MCF 10A (cell line): ENCODE data around the gene KRT85. TPM values are rescaled to one million over a fixed set of nuclear protein-coding genes. Genes with fewer than 3 reads are reported as not detected.

ENCODE experiments used
- BruUV-seq: library from RNA; stranded (reverse); fragments of 400-500 nt; replicated peaks from 2 replicates; lab custom pipeline; 2021; lab: Mats Ljungman, UMichigan
- CTCF ChIA-PET: fragments of 300-600 bp; sonication (Branson Sonifier 250); formaldehyde crosslinking; extraction: SDS; loops from one replicate; lab custom pipeline; 2021; ENCODE audit warnings: antibody characterized with exemption, inconsistent platforms; lab: Yijun Ruan, JAX
- POLR2A ChIA-PET: fragments of 300-600, 350-650 bp; sonication (Branson Sonifier 250); formaldehyde crosslinking; extraction: SDS; loops from one replicate; lab custom pipeline; 2020; ENCODE audit warnings: antibody characterized with exemption, inconsistent platforms; lab: Yijun Ruan, JAX
- DNase-seq: peaks from one replicate; pipeline ENCODE4 v3.0.0-alpha.2; 2018; ENCODE audit not compliant: unreplicated experiment
- H3K27ac Mint-ChIP-seq: one replicate; pipeline ENCODE4 v1.8.0; 2022; ENCODE audit warnings: mild to moderate bottlenecking, low read depth, mixed read lengths; ENCODE audit not compliant: unreplicated experiment
- H3K27me3 Mint-ChIP-seq: one replicate; pipeline ENCODE4 v1.8.0; 2022; ENCODE audit warnings: mixed read lengths; ENCODE audit not compliant: insufficient read depth, unreplicated experiment
- H3K36me3 Mint-ChIP-seq: one replicate; pipeline ENCODE4 v1.8.0; 2022; ENCODE audit warnings: mild to moderate bottlenecking, moderate library complexity, mixed read lengths; ENCODE audit not compliant: insufficient read depth, unreplicated experiment
- H3K4me1 Mint-ChIP-seq: one replicate; pipeline ENCODE4 v1.8.0; 2022; ENCODE audit warnings: mixed read lengths; ENCODE audit not compliant: insufficient read depth, unreplicated experiment
- H3K4me3 Mint-ChIP-seq: one replicate; pipeline ENCODE4 v1.8.0; 2022; ENCODE audit warnings: mild to moderate bottlenecking, moderate library complexity, mixed read lengths; ENCODE audit not compliant: unreplicated experiment
- H3K9me3 Mint-ChIP-seq: one replicate; pipeline ENCODE4 v1.8.0; 2022; ENCODE audit warnings: mixed read lengths; ENCODE audit not compliant: unreplicated experiment
- intact Hi-C: fragments of 100-400 bp; cut with micrococcal nuclease; formaldehyde crosslinking; loops from 2 replicates; pipeline ENCODE4 v1.14.1; 2022
- total RNA-seq: library from RNA; stranded (reverse); gene quantifications from 2 replicates; pipeline ENCODE4 v1.2.3, GENCODE V29; 2022
- TF ChIP-seq, protein P1 (sequence below): fragments of 200-600 bp; IDR thresholded peaks from one replicate; pipeline ENCODE4 v1.8.0; 2022; ENCODE audit warnings: antibody characterized with exemption, mild to moderate bottlenecking; ENCODE audit not compliant: unreplicated experiment

Gene KRT85
- total RNA-seq, 1 experiment from 2014 or later: 0.23 TPM

DNA sequence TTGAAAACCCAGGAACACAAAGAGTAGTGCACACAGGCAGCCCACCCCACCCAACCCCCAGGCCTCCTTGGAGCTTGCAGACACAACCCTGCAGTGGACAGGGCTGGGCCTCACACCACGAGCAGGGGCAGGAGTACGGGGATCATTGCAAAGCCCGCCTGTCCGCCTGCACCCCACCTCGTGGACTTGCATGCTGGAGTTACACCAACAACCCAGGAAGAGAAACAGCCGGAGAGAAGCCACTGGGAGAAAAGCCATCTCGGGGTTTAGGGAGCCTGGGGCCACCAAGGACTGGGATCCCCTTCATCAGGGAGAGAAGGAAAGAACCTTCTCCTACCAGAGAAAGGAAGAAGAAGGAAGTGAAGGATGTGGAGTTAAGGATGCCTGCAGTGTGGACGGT is 10.0 kb upstream of the KRT85 start:
- no peak overlapping the region for H3K4me3 Mint-ChIP-seq
- DNase-seq: no peak
- H3K36me3 Mint-ChIP-seq: no peaks in the 10 kb centered on the region
- intact Hi-C loops: no loop called here
- H3K4me1 Mint-ChIP-seq: no peaks in the 10 kb centered on the region
- TF ChIP-seq, protein P1, sequence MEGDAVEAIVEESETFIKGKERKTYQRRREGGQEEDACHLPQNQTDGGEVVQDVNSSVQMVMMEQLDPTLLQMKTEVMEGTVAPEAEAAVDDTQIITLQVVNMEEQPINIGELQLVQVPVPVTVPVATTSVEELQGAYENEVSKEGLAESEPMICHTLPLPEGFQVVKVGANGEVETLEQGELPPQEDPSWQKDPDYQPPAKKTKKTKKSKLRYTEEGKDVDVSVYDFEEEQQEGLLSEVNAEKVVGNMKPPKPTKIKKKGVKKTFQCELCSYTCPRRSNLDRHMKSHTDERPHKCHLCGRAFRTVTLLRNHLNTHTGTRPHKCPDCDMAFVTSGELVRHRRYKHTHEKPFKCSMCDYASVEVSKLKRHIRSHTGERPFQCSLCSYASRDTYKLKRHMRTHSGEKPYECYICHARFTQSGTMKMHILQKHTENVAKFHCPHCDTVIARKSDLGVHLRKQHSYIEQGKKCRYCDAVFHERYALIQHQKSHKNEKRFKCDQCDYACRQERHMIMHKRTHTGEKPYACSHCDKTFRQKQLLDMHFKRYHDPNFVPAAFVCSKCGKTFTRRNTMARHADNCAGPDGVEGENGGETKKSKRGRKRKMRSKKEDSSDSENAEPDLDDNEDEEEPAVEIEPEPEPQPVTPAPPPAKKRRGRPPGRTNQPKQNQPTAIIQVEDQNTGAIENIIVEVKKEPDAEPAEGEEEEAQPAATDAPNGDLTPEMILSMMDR: no peak
- CTCF ChIA-PET: interaction anchor here (0.6 to 4.6 kb wide), 6 partner anchors 117 to 503 kb away, joined by 3 to 17 read pairs (median 4); no protein-coding TSS in a partner anchor
- H3K27ac Mint-ChIP-seq: no peak overlapping the region
- POLR2A ChIA-PET: no interaction called here
- H3K9me3 Mint-ChIP-seq: no peaks in the 10 kb centered on the region
- H3K27me3 Mint-ChIP-seq: no peaks in the 10 kb centered on the region
- no TSS peak for BruUV-seq

DNA sequence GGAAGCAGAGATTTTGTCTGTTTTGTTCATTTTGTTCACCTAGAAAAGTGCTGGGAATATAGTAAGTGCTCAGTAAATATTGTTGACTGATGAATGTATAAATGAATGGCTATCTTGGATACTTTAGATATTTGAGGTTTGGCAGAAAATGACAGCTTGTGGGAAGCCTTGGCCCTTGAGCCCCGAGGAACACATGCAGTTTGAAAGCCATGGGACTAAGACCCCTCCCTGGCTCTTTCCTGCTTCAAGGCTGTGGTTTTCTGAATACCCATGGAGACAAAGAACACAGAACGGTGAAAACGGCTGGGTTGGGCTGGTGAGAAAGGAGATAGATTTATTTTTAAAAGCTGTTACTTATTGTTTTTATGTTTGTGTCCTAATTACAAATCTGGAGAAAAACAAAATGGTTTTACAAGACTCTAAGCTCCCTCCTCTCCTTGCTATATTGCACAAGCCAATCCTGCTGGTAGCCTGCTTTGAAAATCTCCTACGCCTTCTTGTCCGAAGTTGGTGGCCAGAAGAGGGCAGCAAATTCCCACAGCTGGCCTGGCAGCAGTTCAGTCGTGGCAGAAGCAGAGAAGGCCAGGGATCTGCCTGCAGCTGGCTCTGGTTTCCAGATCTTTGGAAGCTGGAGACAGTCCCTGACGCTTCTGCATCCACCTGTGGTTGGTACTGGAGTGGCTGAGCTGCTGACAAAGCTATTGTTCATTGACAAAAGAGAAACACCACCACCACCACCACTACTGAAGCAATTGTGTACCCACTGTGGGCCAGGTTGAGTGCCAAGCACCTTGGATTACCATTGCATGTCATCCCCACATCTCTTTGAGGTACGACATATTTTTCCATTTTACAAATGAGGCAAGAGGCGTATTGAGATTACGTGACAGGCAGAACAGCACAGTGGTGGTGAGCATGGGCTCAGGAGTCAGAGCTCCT is 5.2 kb upstream of the KRT85 start:
- intact Hi-C loops: loop anchor here (1.0 to 5.0 kb wide), 6 partner anchors 140 to 508 kb away; partner anchors contain the start of gene KRT7
- POLR2A ChIA-PET: interaction anchor here (0.6 to 2.9 kb wide), 30 partner anchors 33 to 507 kb away, joined by 3 to 28 read pairs (median 4); partner anchors contain the start of genes KRT5 and KRT6A
- Mint-ChIP-seq H3K27ac (no peak overlapping the region), H3K9me3 (no peaks in the 10 kb centered on the region), H3K4me1 (no peaks in the 10 kb centered on the region), H3K36me3 (no peaks in the 10 kb centered on the region), H3K4me3 (no peak overlapping the region), H3K27me3 (peaks cover 11% of the 10 kb centered on the region)
- peak; percentile 86 for DNase-seq
- TF ChIP-seq, protein P1: peak; percentile 90
- CTCF ChIA-PET: interaction anchor here (0.5 to 8.2 kb wide), 65 partner anchors 8 to 608 kb away, joined by 3 to 174 read pairs (median 6); partner anchors contain the start of genes KRT5 and KRT84
- no TSS peak for BruUV-seq

DNA sequence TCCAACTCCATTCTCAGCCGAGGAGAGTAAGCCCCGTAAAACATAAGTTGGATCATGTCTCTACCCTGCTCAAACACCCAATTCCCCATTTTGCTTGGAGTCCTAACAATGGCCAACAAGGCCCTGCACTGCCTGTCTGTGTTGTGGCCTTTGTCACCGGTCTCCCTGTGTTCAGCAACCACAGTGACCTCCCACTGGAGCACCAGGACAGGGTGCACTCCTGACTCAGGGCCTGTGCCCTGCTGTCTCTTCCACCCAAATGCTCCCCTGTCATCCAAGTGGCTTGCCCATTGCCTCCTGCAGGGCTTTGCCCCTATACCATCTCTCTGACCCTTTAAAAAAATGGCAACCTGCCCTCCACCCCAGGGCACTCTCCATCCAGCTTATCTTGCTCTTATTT is 4.4 kb upstream of the KRT85 start:
- ChIA-PET CTCF (interaction anchor here (0.7 to 8.2 kb wide), 30 partner anchors 10 to 513 kb away, joined by 3 to 174 read pairs (median 8); partner anchors contain the start of gene KRT6A), POLR2A (interaction anchor here (0.6 to 2.9 kb wide), 10 partner anchors 12 to 508 kb away, joined by 3 to 28 read pairs (median 7); partner anchors contain the start of gene KRT6A)
- H3K9me3 Mint-ChIP-seq: no peaks in the 10 kb centered on the region
- intact Hi-C loops: loop anchor here (1.0 to 5.0 kb wide), 6 partner anchors 139 to 509 kb away; partner anchors contain the start of gene KRT7
- no peaks in the 10 kb centered on the region for H3K36me3 Mint-ChIP-seq
- peaks cover 11% of the 10 kb centered on the region for H3K27me3 Mint-ChIP-seq
- H3K4me1 Mint-ChIP-seq: no peaks in the 10 kb centered on the region
- TF ChIP-seq, protein P1: no peak
- BruUV-seq: no TSS peak
- H3K27ac Mint-ChIP-seq: no peak overlapping the region
- no peak overlapping the region for H3K4me3 Mint-ChIP-seq
- DNase-seq: no peak
